ENCODE data around the gene NEU1.

GRCh38 chr6:31889331-31889972 lies 26.8 kb upstream of the NEU1 start:
- TF ChIP-seq CTCF (IDR thresholded peaks at IDR 0.05; ENCODE audit: low read depth, low read length, missing input control): no peak
- no peak for TF ChIP-seq REST (IDR thresholded peaks at IDR 0.05)
- no peak for TF ChIP-seq EGR1 (IDR thresholded peaks at IDR 0.05; ENCODE audit: low read depth in 2 of 2)
- no peak for TF ChIP-seq GABPA (IDR thresholded peaks at IDR 0.05 in 1 of 2, conservative IDR thresholded peaks at IDR 0.05 in 1 of 2)
- TF ChIP-seq RAD21 (IDR thresholded peaks at IDR 0.05): no peak
- no peak for TF ChIP-seq NR2F2 (IDR thresholded peaks at IDR 0.05)
- TF ChIP-seq ATF3 (IDR thresholded peaks at IDR 0.05): no peak
